Vagina (tissue), 2 donors: ENCODE measurements around the gene DEGS2.

Experiments used
- POLR2A ChIP-seq, 2 donors: fragments of 450-650 bp; IDR thresholded peaks; one replicate each; pipeline ENCODE4 v1.6.1; 2017; ENCODE audit warnings: antibody characterized with exemption in 2 of 2, mild to moderate bottlenecking in 2 of 2, moderate library complexity in 2 of 2
- POLR2AphosphoS5 ChIP-seq, 2 donors: sonication (generic); formaldehyde crosslinking; IDR thresholded peaks; one replicate each; pipeline ENCODE4 v1.9.0; 2017; ENCODE audit warnings: antibody characterized with exemption in 2 of 2, mild to moderate bottlenecking in 2 of 2, low read depth in 1 of 2; ENCODE audit not compliant: insufficient read depth in 1 of 2

GRCh38 chr14:100124551-100125088, 34.8 kb downstream of the DEGS2 start:
- no peak for TF ChIP-seq POLR2AphosphoS5 (IDR thresholded peaks at IDR 0.05; ENCODE audit: insufficient read depth in 1 of 2, low read depth in 1 of 2)
- TF ChIP-seq POLR2A (IDR thresholded peaks at IDR 0.05): no peak
